ENCODE measurements around the gene PHC1.

PHC1 gene

GRCh38 chr12:8914033-8914715 is at the start of gene PHC1:
Gene PHC1 (plus strand): TSS chr12:8914509. CDS start chr12:8917678, 3,169 bp downstream.
- ChIA-PET CTCF (interaction anchor here (0.8 to 3.4 kb wide), 7 partner anchors 24 to 305 kb away, joined by 3 to 12 read pairs (median 4); partner anchors contain the start of gene M6PR), POLR2A (interaction anchor here (0.5 kb wide), 1 partner anchor 337 kb away, joined by 3 read pairs; no protein-coding TSS in a partner anchor)
- TF ChIP-seq CTCF (IDR thresholded peaks at IDR 0.05; ENCODE audit: control extremely low read depth, extremely low read depth, low read depth, missing control alignments) = peak; percentile 41
- peak; percentile 89 for DNase-seq (ENCODE audit: extremely low spot score)

GRCh38 chr12:8866429-8866828 is 47.9 kb upstream of the PHC1 start:
- CTCF ChIA-PET = interaction anchor here (2.6 kb wide), 1 partner anchor 24 kb away, joined by 8 read pairs; no protein-coding TSS in a partner anchor
- POLR2A ChIA-PET = no interaction called here

GRCh38 chr12:8867009-8867408 is 47.3 kb upstream of the PHC1 start:
- ChIA-PET POLR2A (interaction anchor here (0.6 kb wide), 1 partner anchor 82 kb away, joined by 3 read pairs; the partner anchor contains the start of gene M6PR), CTCF (interaction anchor here (2.6 kb wide), 1 partner anchor 24 kb away, joined by 8 read pairs; no protein-coding TSS in a partner anchor)

More at GRCh38 chr12:8866429-8866828, 47.9 kb upstream of the PHC1 start:
- no peak for TF ChIP-seq CTCF (IDR thresholded peaks at IDR 0.05; ENCODE audit: control extremely low read depth, extremely low read depth, low read depth, missing control alignments)
- DNase-seq (ENCODE audit: extremely low spot score) = no peak

GRCh38 chr12:8867786-8868185 is 46.5 kb upstream of the PHC1 start:
- TF ChIP-seq CTCF (IDR thresholded peaks at IDR 0.05; ENCODE audit: control extremely low read depth, extremely low read depth, low read depth, missing control alignments) = no peak
- ChIA-PET POLR2A (interaction anchor here (0.6 kb wide), 1 partner anchor 132 kb away, joined by 7 read pairs; no protein-coding TSS in a partner anchor), CTCF (interaction anchor here (0.7 to 2.6 kb wide), 3 partner anchors 15 to 323 kb away, joined by 3 to 8 read pairs (median 3); no protein-coding TSS in a partner anchor)
- no peak for DNase-seq (ENCODE audit: extremely low spot score)

More at GRCh38 chr12:8867009-8867408, 47.3 kb upstream of the PHC1 start:
- no peak for TF ChIP-seq CTCF (IDR thresholded peaks at IDR 0.05; ENCODE audit: control extremely low read depth, extremely low read depth, low read depth, missing control alignments)
- no peak for DNase-seq (ENCODE audit: extremely low spot score)

GRCh38 chr12:8870586-8870985 is 43.7 kb upstream of the PHC1 start:
- no peak for DNase-seq (ENCODE audit: extremely low spot score)
- no peak for TF ChIP-seq CTCF (IDR thresholded peaks at IDR 0.05; ENCODE audit: control extremely low read depth, extremely low read depth, low read depth, missing control alignments)
- POLR2A ChIA-PET = no interaction called here

GRCh38 chr12:8871068-8871467 is 43.2 kb upstream of the PHC1 start:
- ChIA-PET POLR2A (no interaction called here), CTCF (interaction anchor here (2.1 kb wide), 1 partner anchor 11 kb away, joined by 11 read pairs; no protein-coding TSS in a partner anchor)
- TF ChIP-seq CTCF (IDR thresholded peaks at IDR 0.05; ENCODE audit: control extremely low read depth, extremely low read depth, low read depth, missing control alignments) = no peak
- no peak for DNase-seq (ENCODE audit: extremely low spot score)

More at GRCh38 chr12:8870586-8870985, 43.7 kb upstream of the PHC1 start:
- CTCF ChIA-PET = interaction anchor here (2.1 kb wide), 1 partner anchor 10 kb away, joined by 11 read pairs; no protein-coding TSS in a partner anchor
